HG03039 (cell line): ENCODE data around the gene CENPU.
"Not testable (repeated sequence)": the region's sequence is repeated elsewhere in the genome, so short reads cannot be mapped to it uniquely, and the experiment has no call there.

ENCODE experiments used
- ATAC-seq: cut with Tn5 transposase; IDR thresholded peaks from one replicate; pipeline ENCODE4 v1.9.1; 2021; ENCODE audit warnings: mild to moderate bottlenecking, moderate library complexity; ENCODE audit not compliant: unreplicated experiment

CENPU gene

GRCh38 chr4:184668511-184669114, 65.3 kb downstream of the CENPU start:
- ATAC-seq, result no peak

- no peak for ATAC-seq
Observed at GRCh38 chr4:184668096-184668495, 65.8 kb downstream of the CENPU start.

GRCh38 chr4:184666670-184667069, 67.2 kb downstream of the CENPU start:
- ATAC-seq, result no peak

GRCh38 chr4:184664445-184665210, 69.3 kb downstream of the CENPU start:
- ATAC-seq, result no peak

- no peak for ATAC-seq
Observed at GRCh38 chr4:184662236-184662635, 71.7 kb downstream of the CENPU start.

GRCh38 chr4:184660978-184661377, 72.9 kb downstream of the CENPU start:
- no peak for ATAC-seq

GRCh38 chr4:184657820-184658219, 76.1 kb downstream of the CENPU start:
- not testable (repeated sequence) for ATAC-seq

- ATAC-seq, result no peak
Observed at GRCh38 chr4:184657144-184657543, 76.8 kb downstream of the CENPU start.

- no peak for ATAC-seq
Observed at GRCh38 chr4:184655889-184656869, 77.7 kb downstream of the CENPU start.

- ATAC-seq, result no peak
Observed at GRCh38 chr4:184653650-184654049, 80.2 kb downstream of the CENPU start.

- not testable (repeated sequence) for ATAC-seq
Observed at GRCh38 chr4:184652681-184653080, 81.2 kb downstream of the CENPU start.

- ATAC-seq, result no peak
Observed at GRCh38 chr4:184651899-184652298, 82.0 kb downstream of the CENPU start.

GRCh38 chr4:184649971-184650855, 83.7 kb downstream of the CENPU start:
- peak; percentile 7 for ATAC-seq

GRCh38 chr4:184649026-184649970, 84.6 kb downstream of the CENPU start, which contains the start of the genes CASP3 and PRIMPOL:
CASP3 (minus strand) TSS chr4:184649447; CDS start chr4:184638453, 10,994 bp downstream.
PRIMPOL (plus strand) TSS chr4:184649738; CDS start chr4:184657141, 7,403 bp downstream.
- peak; percentile 82 for ATAC-seq

GRCh38 chr4:184648313-184649025, 85.4 kb downstream of the CENPU start:
- peak; percentile 18 for ATAC-seq

- ATAC-seq, result no peak
Observed at GRCh38 chr4:184648054-184648312, 85.9 kb downstream of the CENPU start.

GRCh38 chr4:184647266-184648053, 86.4 kb downstream of the CENPU start:
- no peak for ATAC-seq
